ENCODE measurements around the gene AKR7A2. TPM values are rescaled to one million over a fixed set of nuclear protein-coding genes. Genes with fewer than 3 reads are reported as not detected.
"Not testable (repeated sequence)": the region's sequence is repeated elsewhere in the genome, so short reads cannot be mapped to it uniquely, and the experiment has no call there.

Gene AKR7A2
- total and polyA plus RNA-seq, 2 experiments from 2014 or later: 157 to 195 TPM

DNA sequence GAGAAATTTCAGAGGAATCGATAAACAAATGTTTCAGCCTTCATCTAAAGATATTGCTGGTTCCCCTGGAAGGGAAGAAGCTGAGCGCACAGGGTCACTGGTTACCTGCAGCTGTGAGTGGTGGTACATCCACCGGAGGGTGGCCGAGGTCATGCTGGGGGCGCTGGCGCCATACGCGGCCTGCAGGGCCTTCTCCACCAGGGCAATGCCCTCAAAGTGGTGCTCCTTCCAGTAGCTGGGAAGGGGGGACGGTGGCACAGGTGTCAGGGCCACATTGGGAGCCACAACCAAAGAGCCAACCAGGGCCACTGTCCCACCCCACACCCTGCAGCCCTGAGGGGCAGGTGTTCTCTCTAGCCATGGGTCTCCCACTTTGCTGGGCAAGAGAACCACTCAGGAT lies 28.1 kb downstream of the AKR7A2 start:
- TF ChIP-seq, protein P1, sequence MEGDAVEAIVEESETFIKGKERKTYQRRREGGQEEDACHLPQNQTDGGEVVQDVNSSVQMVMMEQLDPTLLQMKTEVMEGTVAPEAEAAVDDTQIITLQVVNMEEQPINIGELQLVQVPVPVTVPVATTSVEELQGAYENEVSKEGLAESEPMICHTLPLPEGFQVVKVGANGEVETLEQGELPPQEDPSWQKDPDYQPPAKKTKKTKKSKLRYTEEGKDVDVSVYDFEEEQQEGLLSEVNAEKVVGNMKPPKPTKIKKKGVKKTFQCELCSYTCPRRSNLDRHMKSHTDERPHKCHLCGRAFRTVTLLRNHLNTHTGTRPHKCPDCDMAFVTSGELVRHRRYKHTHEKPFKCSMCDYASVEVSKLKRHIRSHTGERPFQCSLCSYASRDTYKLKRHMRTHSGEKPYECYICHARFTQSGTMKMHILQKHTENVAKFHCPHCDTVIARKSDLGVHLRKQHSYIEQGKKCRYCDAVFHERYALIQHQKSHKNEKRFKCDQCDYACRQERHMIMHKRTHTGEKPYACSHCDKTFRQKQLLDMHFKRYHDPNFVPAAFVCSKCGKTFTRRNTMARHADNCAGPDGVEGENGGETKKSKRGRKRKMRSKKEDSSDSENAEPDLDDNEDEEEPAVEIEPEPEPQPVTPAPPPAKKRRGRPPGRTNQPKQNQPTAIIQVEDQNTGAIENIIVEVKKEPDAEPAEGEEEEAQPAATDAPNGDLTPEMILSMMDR (IDR thresholded peaks at IDR 0.05; ENCODE audit: low read depth, low read length): no peak
- H3K4me1 ChIP-seq (ENCODE audit: low read depth): no peaks in the 10 kb centered on the region
- no peak overlapping the region for H3K27ac ChIP-seq
- peaks cover 7% of the 10 kb centered on the region for H3K27me3 ChIP-seq
- H3K4me3 ChIP-seq: no peak overlapping the region
- H3K9me3 ChIP-seq (ENCODE audit: low read depth): no peaks in the 10 kb centered on the region
- DNase-seq (ENCODE audit: low read depth in 1 of 2, low spot score in 1 of 2): no peak
- no peaks in the 10 kb centered on the region for H3K36me3 ChIP-seq

DNA sequence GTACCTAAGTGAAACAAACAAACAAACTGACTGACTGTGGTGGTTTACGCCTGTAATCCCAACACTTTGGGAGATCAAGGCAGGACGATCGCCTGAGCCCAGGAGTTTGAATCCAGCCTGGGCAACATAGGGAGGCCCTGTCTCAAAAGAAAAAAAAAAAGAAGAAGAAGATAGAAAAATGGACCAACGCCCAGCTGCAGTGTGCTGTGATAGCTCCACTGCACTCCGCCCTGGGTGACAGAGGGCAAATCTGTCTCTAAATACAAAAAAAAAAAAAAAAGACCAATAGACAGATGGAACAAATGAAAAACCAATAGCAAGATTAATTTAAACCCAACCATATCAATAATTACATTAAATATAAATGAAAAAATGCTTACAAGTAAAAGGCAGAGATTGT lies 37.3 kb downstream of the AKR7A2 start:
- H3K9me3 ChIP-seq (ENCODE audit: low read depth): no peaks in the 10 kb centered on the region
- no peaks in the 10 kb centered on the region for H3K27me3 ChIP-seq
- no peak overlapping the region for H3K4me3 ChIP-seq
- no peak overlapping the region for H3K27ac ChIP-seq
- TF ChIP-seq, protein P1 (IDR thresholded peaks at IDR 0.05; ENCODE audit: low read depth, low read length): no peak
- H3K4me1 ChIP-seq (ENCODE audit: low read depth): no peaks in the 10 kb centered on the region
- no peak for DNase-seq (ENCODE audit: low read depth in 1 of 2, low spot score in 1 of 2)
- H3K36me3 ChIP-seq: no peaks in the 10 kb centered on the region

DNA sequence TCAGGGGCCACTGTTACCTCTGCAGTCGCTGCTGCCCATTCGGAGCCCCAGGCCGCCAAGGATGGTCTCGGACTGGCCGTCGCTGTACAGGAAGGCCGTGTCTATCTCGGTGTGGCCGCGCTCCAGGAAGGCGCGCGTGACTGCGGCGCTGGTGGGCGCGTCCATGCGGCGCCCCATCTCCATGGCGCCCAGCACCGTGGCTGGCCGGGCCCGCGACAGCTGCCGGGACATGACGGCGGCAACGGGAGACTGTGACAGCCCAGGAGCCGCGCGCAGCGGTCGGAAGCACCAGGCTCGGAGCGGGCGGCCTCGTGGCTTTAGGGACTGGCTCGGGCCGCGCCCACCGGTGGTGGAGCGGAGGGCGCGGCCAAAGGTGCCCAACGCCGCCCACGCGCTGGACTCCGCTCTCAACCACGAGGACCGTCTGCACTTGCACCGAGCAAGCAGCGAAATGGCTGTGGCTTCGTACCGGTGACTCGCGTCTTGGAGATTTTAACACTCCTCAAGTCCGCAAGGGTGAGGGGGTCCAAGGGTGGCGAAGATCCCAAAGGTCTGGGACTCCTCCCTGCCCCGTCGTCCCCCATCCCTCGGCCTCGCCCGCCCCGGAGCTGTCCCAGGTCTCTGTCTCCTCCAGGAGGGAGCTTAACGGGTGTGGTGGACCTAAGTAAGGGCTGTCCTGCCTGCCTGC lies 38.0 kb downstream of the AKR7A2 start:
- DNase-seq (ENCODE audit: low read depth in 1 of 2, low spot score in 1 of 2): peak in 1 of 2 donors; percentile 25
- not testable (repeated sequence) for H3K4me3 ChIP-seq; H3K36me3 ChIP-seq; H3K9me3 ChIP-seq (ENCODE audit: low read depth); H3K4me1 ChIP-seq (ENCODE audit: low read depth); H3K27ac ChIP-seq; H3K27me3 ChIP-seq

DNA sequence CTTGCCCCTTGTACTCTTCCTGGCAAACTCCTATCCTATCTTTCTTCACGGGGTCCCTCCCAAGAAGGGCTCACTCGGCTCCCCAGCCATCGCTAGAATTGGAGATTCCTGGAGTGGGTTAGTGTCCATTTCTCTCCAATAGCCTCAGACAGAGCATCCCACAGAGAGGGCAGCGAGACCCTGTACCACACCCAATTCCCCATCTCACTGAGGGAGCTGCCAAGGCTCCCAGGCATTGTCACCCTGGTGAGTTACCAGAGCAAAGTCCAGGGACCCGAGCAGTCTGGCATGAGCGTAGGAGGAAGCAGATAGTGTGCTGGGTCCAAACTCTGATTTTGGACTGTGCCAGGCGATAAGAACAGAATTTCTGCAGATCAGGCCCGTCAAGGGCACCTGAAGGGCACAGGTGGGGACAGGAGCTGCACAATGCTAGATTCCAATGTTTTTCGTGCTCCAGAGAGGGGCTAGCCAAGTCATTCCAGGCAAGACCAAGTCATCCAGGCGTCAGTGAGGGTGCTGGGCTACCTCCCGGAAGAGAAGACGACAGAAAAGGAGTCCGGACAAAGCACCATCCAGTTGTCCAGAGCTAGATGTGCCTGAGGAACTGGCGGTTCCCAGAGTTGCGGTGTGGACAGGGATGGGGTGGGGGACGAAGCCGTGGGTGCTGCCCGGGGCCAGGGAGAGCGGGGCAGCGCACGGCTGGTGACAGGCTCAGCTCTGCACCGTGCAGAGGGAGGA lies 38.7 kb downstream of the AKR7A2 start:
- TF ChIP-seq, protein P1 (IDR thresholded peaks at IDR 0.05; ENCODE audit: low read depth, low read length): no peak
- H3K27ac ChIP-seq: no peak overlapping the region
- H3K36me3 ChIP-seq: no peaks in the 10 kb centered on the region
- DNase-seq (ENCODE audit: low read depth in 1 of 2, low spot score in 1 of 2): no peak
- no peaks in the 10 kb centered on the region for H3K4me1 ChIP-seq (ENCODE audit: low read depth)
- H3K27me3 ChIP-seq: no peaks in the 10 kb centered on the region
- no peak overlapping the region for H3K4me3 ChIP-seq
- no peaks in the 10 kb centered on the region for H3K9me3 ChIP-seq (ENCODE audit: low read depth)

DNA sequence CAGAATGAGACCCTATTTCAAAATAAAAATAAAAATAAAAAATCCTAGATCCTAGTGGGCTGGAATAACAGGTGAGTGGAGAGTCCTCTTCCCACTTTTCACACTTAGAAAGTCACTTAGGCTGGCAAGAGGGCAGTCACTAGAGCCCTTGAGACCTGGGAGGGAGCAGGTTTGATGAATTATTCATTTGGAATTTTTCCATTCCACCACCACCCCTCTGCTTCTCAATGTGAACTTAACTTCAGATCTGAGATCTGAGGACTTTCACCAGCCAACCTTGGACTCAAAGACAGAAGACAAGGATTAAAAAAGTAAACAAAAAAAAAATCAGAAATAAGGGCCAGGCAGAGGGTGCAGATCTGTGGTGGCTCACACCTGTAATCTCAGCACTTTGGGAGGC lies 39.9 kb downstream of the AKR7A2 start:
- no peaks in the 10 kb centered on the region for H3K4me1 ChIP-seq (ENCODE audit: low read depth)
- no peak overlapping the region for H3K27ac ChIP-seq
- no peaks in the 10 kb centered on the region for H3K9me3 ChIP-seq (ENCODE audit: low read depth)
- no peaks in the 10 kb centered on the region for H3K36me3 ChIP-seq
- TF ChIP-seq, protein P1 (IDR thresholded peaks at IDR 0.05; ENCODE audit: low read depth, low read length): no peak
- DNase-seq (ENCODE audit: low read depth in 1 of 2, low spot score in 1 of 2): no peak
- H3K4me3 ChIP-seq: no peak overlapping the region
- H3K27me3 ChIP-seq: no peaks in the 10 kb centered on the region

DNA sequence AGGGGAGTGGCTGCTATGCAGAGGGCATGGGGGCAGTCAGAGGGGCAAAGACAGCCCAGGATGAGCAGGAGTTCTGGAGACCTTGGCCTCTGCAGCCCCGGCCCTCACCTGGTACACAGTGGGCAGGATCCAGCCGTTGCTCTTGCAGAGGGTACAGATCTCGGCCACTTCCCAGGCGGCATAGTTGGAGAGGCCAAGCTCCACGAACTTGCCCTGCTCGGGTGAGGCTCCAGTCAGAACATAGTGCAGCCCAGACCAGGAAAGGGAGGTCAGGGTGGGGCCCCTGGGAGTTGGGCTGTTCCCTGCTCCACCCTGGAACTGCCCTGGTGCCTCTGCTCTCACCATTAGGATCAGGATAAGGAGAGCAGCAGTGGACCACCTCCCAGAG lies 41.6 kb downstream of the AKR7A2 start:
- not testable (repeated sequence) for DNase-seq (ENCODE audit: low read depth in 1 of 2, low spot score in 1 of 2); H3K4me3 ChIP-seq; H3K27me3 ChIP-seq; H3K36me3 ChIP-seq; H3K4me1 ChIP-seq (ENCODE audit: low read depth); H3K27ac ChIP-seq; H3K9me3 ChIP-seq (ENCODE audit: low read depth)
